HEK293T (cell line): ENCODE measurements around the gene GMDS.
A peak's percentile ranks its signal among the peaks of the same experiment; 100 is the strongest.

Experiments used
- CTCF ChIA-PET: fragments of 350-600 bp; formaldehyde crosslinking; extraction: SDS; loops from one replicate; lab custom pipeline; 2021; ENCODE audit warnings: antibody characterized with exemption, inconsistent platforms; lab: Yijun Ruan, JAX
- POLR2A ChIA-PET: fragments of 350-600 bp; formaldehyde crosslinking; extraction: SDS; loops from one replicate; lab custom pipeline; 2020; ENCODE audit warnings: antibody characterized with exemption, inconsistent platforms; lab: Yijun Ruan, JAX
- DNase-seq: peaks from one replicate; pipeline ENCODE4 v3.0.0; 2012; ENCODE audit warnings: mixed read lengths; ENCODE audit errors: extremely low spot score
- ARNT ChIP-seq: fragments of 450-650 bp; IDR thresholded peaks from 2 replicates; pipeline ENCODE4 v1.6.1; 2017; ENCODE audit warnings: mild to moderate bottlenecking
- BHLHE40 ChIP-seq: fragments of 450-650 bp; IDR thresholded peaks from 2 replicates; pipeline ENCODE4 v1.6.1; 2016; ENCODE audit warnings: mild to moderate bottlenecking, moderate library complexity, borderline replicate concordance
- CTBP1 ChIP-seq: fragments of 450-650 bp; IDR thresholded peaks from 2 replicates; pipeline ENCODE4 v1.6.1; 2016; ENCODE audit warnings: borderline replicate concordance
- ELF4 ChIP-seq: fragments of 450-650 bp; IDR thresholded peaks from 2 replicates; pipeline ENCODE4 v1.6.1; 2017; ENCODE audit warnings: antibody characterized with exemption
- FOXA1 ChIP-seq: fragments of 450-650 bp; IDR thresholded peaks from 2 replicates; pipeline ENCODE4 v1.6.1; 2016; ENCODE audit warnings: mild to moderate bottlenecking
- FOXK2 ChIP-seq: fragments of 450-650 bp; IDR thresholded peaks from 2 replicates; pipeline ENCODE4 v1.6.1; 2016; ENCODE audit warnings: mild to moderate bottlenecking
- FOXM1 ChIP-seq: fragments of 450-650 bp; IDR thresholded peaks from 2 replicates; pipeline ENCODE4 v1.6.1; 2017; ENCODE audit warnings: mild to moderate bottlenecking, borderline replicate concordance
- HDGF ChIP-seq: fragments of 450-650 bp; IDR thresholded peaks from 2 replicates; pipeline ENCODE4 v1.6.1; 2017; ENCODE audit warnings: antibody characterized with exemption, borderline replicate concordance
- L3MBTL2 ChIP-seq: fragments of 450-650 bp; conservative IDR thresholded peaks from 2 replicates; pipeline ENCODE4 v1.6.1; 2016; ENCODE audit warnings: mild to moderate bottlenecking
- LEF1 ChIP-seq: fragments of 450-650 bp; IDR thresholded peaks from 2 replicates; pipeline ENCODE4 v1.6.1; 2017; ENCODE audit warnings: mild to moderate bottlenecking, borderline replicate concordance
- NFRKB ChIP-seq: fragments of 450-650 bp; IDR thresholded peaks from 2 replicates; pipeline ENCODE4 v1.6.1; 2016; ENCODE audit warnings: mild to moderate bottlenecking, moderate library complexity
- PKNOX1 ChIP-seq: fragments of 450-650 bp; IDR thresholded peaks from 2 replicates; pipeline ENCODE4 v1.6.1; 2016
- SP1 ChIP-seq: fragments of 450-650 bp; IDR thresholded peaks from 2 replicates; pipeline ENCODE4 v1.6.1; 2017
- SUZ12 ChIP-seq: fragments of 450-650 bp; IDR thresholded peaks from 2 replicates; pipeline ENCODE4 v1.6.1; 2016; ENCODE audit warnings: mild to moderate bottlenecking
- TARDBP ChIP-seq: fragments of 450-650 bp; IDR thresholded peaks from 2 replicates; pipeline ENCODE4 v1.6.1; 2016
- ZNF384 ChIP-seq: fragments of 450-650 bp; IDR thresholded peaks from 2 replicates; pipeline ENCODE4 v1.6.1; 2016

The GMDS gene

DNA sequence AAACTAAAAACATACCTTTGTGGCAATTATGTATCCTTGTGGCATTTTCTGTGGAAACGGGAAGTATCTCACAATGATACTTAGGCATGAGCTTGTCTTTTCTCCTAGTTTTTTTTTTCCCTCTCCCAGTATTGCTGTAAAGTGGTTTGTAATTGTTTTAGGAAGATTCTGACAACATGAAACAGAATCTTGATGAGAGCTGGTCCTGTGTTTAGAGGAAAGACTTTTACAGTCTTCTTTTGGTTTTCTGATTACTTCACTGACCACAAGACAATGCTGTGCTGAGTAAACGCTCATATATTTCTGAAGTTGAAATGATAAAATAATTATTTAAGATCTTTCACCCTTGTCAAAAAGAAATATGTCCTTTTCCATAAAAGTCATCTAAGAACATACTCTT lies 434.5 kb downstream of the GMDS start:
- POLR2A ChIA-PET = interaction anchor here (1.6 to 2.9 kb wide), 3 partner anchors 109 to 204 kb away, joined by 4 to 26 read pairs (median 5); no protein-coding TSS in a partner anchor
- CTCF ChIA-PET = interaction anchor here (0.6 kb wide), 1 partner anchor 1118 kb away, joined by 6 read pairs; no protein-coding TSS in a partner anchor
- no peak for TF ChIP-seq FOXM1
- TF ChIP-seq PKNOX1 = peak; percentile 20; the same call in 1 of the 2 replicates
- 0 out of 2 replicates have a peak, but pooled peaks have one; percentile 30 for TF ChIP-seq ZNF384
- no peak for DNase-seq

DNA sequence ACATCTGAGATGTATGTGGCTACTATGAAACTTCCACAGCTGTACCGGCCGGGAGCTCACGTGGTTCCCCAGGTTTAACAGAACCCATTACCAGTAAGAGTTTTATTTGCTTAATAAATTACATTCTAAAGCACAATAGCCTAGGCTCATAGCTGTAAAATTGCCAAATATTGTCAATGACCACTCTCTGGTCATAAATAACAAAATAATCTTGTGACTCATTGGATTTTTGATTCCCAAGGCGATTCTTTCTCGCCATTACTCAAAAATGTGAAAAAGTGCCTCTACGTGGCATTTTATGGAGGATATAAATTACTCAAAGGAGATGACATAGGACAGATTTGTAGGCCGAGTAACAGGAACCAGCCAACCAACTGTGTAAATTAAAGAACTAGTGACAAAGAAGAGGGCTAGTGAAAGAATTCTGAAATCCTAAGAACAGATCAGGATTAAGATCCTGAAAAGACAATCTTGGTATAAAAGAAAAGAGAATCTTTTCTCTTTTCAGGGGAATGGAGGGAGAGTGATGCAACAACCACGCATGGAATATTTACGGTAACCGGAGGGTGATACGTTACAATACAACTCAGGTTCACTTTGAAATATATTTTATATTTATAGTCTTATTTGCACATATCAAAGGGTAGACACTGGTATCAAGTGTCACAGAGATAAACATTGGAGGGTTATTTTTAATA lies 436.0 kb downstream of the GMDS start:
- CTCF ChIA-PET = interaction anchor here (0.6 to 1.0 kb wide), 2 partner anchors 109 to 202 kb away, joined by 3 to 4 read pairs; no protein-coding TSS in a partner anchor

DNA sequence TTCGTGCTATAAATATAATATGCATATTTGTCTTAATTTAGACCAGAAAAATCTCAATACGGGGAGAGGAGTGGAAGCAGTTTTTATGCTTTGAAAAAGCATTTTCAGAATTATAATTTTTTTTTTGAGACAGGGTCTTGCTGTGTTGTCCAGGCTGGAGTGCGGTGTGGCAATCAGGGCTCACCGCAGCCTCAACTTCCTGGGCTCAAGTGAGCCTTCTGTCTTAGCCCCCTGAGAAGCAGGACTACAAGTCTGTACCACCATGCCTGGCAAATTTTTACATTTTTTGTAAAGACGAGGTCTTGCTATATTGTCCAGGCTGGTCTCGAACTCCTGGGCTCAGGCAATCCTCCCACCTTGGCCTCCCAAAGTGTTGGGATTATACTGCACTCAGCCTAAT lies 438.5 kb downstream of the GMDS start:
- CTCF ChIA-PET = no interaction called here
- POLR2A ChIA-PET = interaction anchor here (0.7 kb wide), 1 partner anchor 55 kb away, joined by 3 read pairs; no protein-coding TSS in a partner anchor
- no peak for TF ChIP-seq PKNOX1
- TF ChIP-seq ARNT = no peak
- TF ChIP-seq ELF4 = no peak
- TF ChIP-seq FOXA1 = no peak
- TF ChIP-seq FOXM1 = no peak
- TF ChIP-seq LEF1 = no peak
- no peak for TF ChIP-seq SP1
- TF ChIP-seq BHLHE40 = no peak
- TF ChIP-seq SUZ12 = no peak
- no peak for TF ChIP-seq CTBP1
- no peak for TF ChIP-seq FOXK2
- no peak for DNase-seq

More for the DNA sequence above, 436.0 kb downstream of the GMDS start:
- DNase-seq = peak; percentile 39
- TF ChIP-seq LEF1 (peak; percentile 91), ZNF384 (peak; percentile 88), HDGF (no peak), ARNT (peak; percentile 93), FOXA1 (no peak), FOXM1 (peak; percentile 43; the same call in 1 of the 2 replicates), NFRKB (peak; percentile 50), PKNOX1 (peak; percentile 98), L3MBTL2 (0 out of 2 replicates have a peak, but pooled peaks have one; percentile 22), FOXK2 (no peak), SUZ12 (no peak), ELF4 (no peak; the same call in 1 of the 2 replicates), BHLHE40 (no peak; the same call in 1 of the 2 replicates), CTBP1 (peak; percentile 100), SP1 (no peak), TARDBP (no peak)
- POLR2A ChIA-PET = interaction anchor here (0.6 to 2.9 kb wide), 13 partner anchors 8 to 212 kb away, joined by 3 to 26 read pairs (median 4); partner anchors contain the start of gene FOXC1

GRCh38 chr6:1802491-1803395 lies 442.7 kb downstream of the GMDS start:
- POLR2A ChIA-PET = interaction anchor here (1.2 to 6.4 kb wide), 4 partner anchors 102 to 196 kb away, joined by 3 to 30 read pairs (median 3); no protein-coding TSS in a partner anchor
- TF ChIP-seq FOXK2 (no peak), SP1 (no peak), LEF1 (no peak), CTBP1 (peak; percentile 82; the same call in 1 of the 2 replicates), PKNOX1 (peak; percentile 64; the same call in 1 of the 2 replicates), L3MBTL2 (peak; percentile 40; the same call in 1 of the 2 replicates), ZNF384 (peak; percentile 82)
- DNase-seq = peak; percentile 64
- CTCF ChIA-PET = interaction anchor here (0.7 kb wide), 2 partner anchors 9 to 324 kb away, joined by 3 read pairs; no protein-coding TSS in a partner anchor

GRCh38 chr6:1801401-1801800 lies 444.0 kb downstream of the GMDS start:
- POLR2A ChIA-PET = interaction anchor here (1.2 to 6.4 kb wide), 4 partner anchors 9 to 195 kb away, joined by 3 to 30 read pairs (median 4); no protein-coding TSS in a partner anchor
- TF ChIP-seq PKNOX1 (0 out of 2 replicates have a peak, but pooled peaks have one; percentile 14), CTBP1 (no peak)
- CTCF ChIA-PET = interaction anchor here (0.9 to 1.0 kb wide), 2 partner anchors 14 to 303 kb away, joined by 3 to 4 read pairs; no protein-coding TSS in a partner anchor
- no peak for DNase-seq
